ENCODE data around the gene CNTNAP4. TPM values are rescaled to one million over a fixed set of nuclear protein-coding genes. Genes with fewer than 3 reads are reported as not detected.

Gene CNTNAP4
- polyA plus RNA-seq, 2 of the 4 experiments (the other 2 are of a cell fraction), result not detected

DNA sequence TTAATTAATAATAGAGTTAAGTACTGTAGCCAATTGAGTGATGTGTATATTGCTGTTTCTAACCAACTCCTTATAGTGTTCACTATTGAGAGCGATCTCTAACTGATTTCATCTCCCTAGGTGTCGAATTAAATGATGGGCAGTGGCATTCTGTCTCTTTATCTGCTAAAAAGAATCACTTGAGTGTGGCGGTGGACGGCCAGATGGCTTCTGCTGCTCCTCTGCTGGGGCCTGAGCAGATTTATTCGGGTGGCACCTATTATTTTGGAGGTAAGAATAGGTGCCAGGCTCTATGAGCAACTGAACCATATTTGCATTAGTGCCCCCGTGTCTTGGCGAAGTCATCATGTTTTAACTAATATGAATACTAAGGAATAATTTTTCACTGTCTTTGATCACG lies 184.6 kb downstream of the CNTNAP4 start (continued):
- TF ChIP-seq RFX5 (IDR thresholded peaks at IDR 0.05) (no peak), FOSB (CRISPR knock-in tag; IDR thresholded peaks at IDR 0.05) (no peak), POLR2A (IDR thresholded peaks at IDR 0.05; ENCODE audit: low read length) (no peak), NFE2L2 (conservative IDR thresholded peaks at IDR 0.05; ENCODE audit: low read length) (no peak)

DNA sequence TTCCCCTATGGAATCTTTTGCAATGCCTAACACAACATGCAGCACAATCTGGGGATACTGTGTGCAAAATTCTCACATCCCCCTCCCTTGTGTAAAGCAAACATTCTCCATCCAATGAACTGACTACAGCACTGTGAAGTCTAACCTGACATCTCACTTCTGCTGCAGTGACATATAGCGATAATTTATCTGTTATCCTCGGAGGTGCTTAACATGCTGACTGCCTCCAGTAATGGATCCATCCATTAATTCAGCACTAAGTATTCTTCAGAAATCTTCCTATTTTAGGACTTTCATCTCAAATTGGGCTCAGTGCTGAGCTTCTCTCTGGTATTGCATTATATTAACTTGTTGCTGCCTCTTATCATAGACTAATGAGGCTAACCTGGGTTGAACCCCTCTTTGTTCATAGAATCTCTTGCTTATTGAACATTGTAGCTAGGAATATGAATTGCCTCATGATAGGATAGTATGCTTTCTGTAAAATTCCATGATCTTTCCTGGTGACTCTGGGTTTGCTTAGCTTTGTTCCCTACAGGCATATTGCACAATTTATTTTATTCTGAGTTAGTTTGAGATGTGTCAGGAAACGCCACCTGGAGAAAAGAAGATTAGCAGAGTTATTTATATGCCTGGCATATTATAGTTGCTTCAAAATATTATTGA lies 187.9 kb downstream of the CNTNAP4 start:
- WGBS (ENCODE audit: missing lambda C conversion rate), result 48% methylated on average over 3 of the region's 3 CpGs
- TF ChIP-seq, protein P1, sequence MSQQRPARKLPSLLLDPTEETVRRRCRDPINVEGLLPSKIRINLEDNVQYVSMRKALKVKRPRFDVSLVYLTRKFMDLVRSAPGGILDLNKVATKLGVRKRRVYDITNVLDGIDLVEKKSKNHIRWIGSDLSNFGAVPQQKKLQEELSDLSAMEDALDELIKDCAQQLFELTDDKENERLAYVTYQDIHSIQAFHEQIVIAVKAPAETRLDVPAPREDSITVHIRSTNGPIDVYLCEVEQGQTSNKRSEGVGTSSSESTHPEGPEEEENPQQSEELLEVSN (IDR thresholded peaks at IDR 0.05; ENCODE audit: borderline replicate concordance, low read depth), result no peak
- no peak for TF ChIP-seq HEYL (CRISPR knock-in tag; IDR thresholded peaks at IDR 0.05)
- no peak for TF ChIP-seq ZC3H11A (IDR thresholded peaks at IDR 0.05)
- TF ChIP-seq SMC3 (IDR thresholded peaks at IDR 0.05), result no peak
- no peak for TF ChIP-seq RCOR1 (IDR thresholded peaks at IDR 0.05; ENCODE audit: low read depth, low read length)
- no peak for TF ChIP-seq RNF2 (IDR thresholded peaks at IDR 0.05; ENCODE audit: borderline replicate concordance, low read depth)
- TF ChIP-seq NPAS2 (CRISPR knock-in tag; IDR thresholded peaks at IDR 0.05; ENCODE audit: borderline replicate concordance), result no peak
- TF ChIP-seq, protein P2, sequence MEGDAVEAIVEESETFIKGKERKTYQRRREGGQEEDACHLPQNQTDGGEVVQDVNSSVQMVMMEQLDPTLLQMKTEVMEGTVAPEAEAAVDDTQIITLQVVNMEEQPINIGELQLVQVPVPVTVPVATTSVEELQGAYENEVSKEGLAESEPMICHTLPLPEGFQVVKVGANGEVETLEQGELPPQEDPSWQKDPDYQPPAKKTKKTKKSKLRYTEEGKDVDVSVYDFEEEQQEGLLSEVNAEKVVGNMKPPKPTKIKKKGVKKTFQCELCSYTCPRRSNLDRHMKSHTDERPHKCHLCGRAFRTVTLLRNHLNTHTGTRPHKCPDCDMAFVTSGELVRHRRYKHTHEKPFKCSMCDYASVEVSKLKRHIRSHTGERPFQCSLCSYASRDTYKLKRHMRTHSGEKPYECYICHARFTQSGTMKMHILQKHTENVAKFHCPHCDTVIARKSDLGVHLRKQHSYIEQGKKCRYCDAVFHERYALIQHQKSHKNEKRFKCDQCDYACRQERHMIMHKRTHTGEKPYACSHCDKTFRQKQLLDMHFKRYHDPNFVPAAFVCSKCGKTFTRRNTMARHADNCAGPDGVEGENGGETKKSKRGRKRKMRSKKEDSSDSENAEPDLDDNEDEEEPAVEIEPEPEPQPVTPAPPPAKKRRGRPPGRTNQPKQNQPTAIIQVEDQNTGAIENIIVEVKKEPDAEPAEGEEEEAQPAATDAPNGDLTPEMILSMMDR (IDR thresholded peaks at IDR 0.05), result no peak
- TF ChIP-seq ZSCAN20 (CRISPR knock-in tag; IDR thresholded peaks at IDR 0.05), result no peak
- TF ChIP-seq JUN (IDR thresholded peaks at IDR 0.05), result no peak
- no peak overlapping the region for H3K4me2 ChIP-seq
- POLR2A ChIA-PET, result no interaction called here
- CTCF ChIA-PET, result interaction anchor here (0.6 kb wide), 1 partner anchor 907 kb away, joined by 3 read pairs; no protein-coding TSS in a partner anchor
- H3K4me1 ChIP-seq, result no peaks in the 10 kb centered on the region
- DNase-seq (ENCODE audit: low read depth in 1 of 2, low spot score in 1 of 2) (no peak), FAIRE-seq (no peak), ATAC-seq (no peak)
- no peaks in the 10 kb centered on the region for H3K9me3 ChIP-seq
- no peak overlapping the region for H3K4me3 ChIP-seq
- no peak overlapping the region for H3K27ac ChIP-seq

DNA sequence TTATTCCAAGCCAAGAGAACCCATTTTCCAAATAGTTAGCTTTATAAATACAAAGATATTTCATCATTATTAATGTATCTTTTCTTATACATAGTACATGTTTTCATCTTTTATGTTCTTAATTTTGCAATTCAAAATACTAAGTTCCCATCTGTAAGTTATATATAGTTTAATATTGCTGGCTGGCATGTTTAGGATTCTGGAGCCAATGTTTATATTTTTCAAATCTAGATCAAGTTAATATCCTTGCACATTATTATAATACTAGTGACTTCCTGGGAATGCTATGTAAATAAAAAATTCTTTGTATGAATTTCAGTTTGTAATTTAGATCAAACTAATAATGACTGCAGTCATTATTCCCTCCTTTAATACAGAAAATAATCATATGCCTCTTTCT lies 189.7 kb downstream of the CNTNAP4 start:
- ATAC-seq, result no peak
- TF ChIP-seq SMC3 (IDR thresholded peaks at IDR 0.05) (no peak), NR3C1 (IDR thresholded peaks at IDR 0.05) (no peak), CHD4 (IDR thresholded peaks at IDR 0.05; ENCODE audit: borderline replicate concordance) (no peak), RARB (CRISPR knock-in tag; IDR thresholded peaks at IDR 0.05) (no peak), RAD21 (conservative IDR thresholded peaks at IDR 0.05 in 1 of 2, IDR thresholded peaks at IDR 0.05 in 1 of 2) (no peak), HEYL (CRISPR knock-in tag; IDR thresholded peaks at IDR 0.05) (no peak), SREBF2 (IDR thresholded peaks at IDR 0.05) (no peak), ZSCAN20 (CRISPR knock-in tag; IDR thresholded peaks at IDR 0.05) (no peak), RCOR1 (IDR thresholded peaks at IDR 0.05; ENCODE audit: low read depth, low read length) (no peak), FOXS1 (CRISPR knock-in tag; IDR thresholded peaks at IDR 0.05) (no peak)
- TF ChIP-seq, protein P3, sequence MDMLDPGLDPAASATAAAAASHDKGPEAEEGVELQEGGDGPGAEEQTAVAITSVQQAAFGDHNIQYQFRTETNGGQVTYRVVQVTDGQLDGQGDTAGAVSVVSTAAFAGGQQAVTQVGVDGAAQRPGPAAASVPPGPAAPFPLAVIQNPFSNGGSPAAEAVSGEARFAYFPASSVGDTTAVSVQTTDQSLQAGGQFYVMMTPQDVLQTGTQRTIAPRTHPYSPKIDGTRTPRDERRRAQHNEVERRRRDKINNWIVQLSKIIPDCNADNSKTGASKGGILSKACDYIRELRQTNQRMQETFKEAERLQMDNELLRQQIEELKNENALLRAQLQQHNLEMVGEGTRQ (IDR thresholded peaks at IDR 0.05), result no peak
- Histone ChIP-seq H3K27ac (no peak overlapping the region), H3K4me2 (no peak overlapping the region), H3K9me3 (no peaks in the 10 kb centered on the region), H3K4me1 (no peaks in the 10 kb centered on the region), H3K4me3 (no peak overlapping the region)
- ChIA-PET CTCF (no interaction called here), POLR2A (no interaction called here)
- no peak for FAIRE-seq
- no peak for DNase-seq (ENCODE audit: low read depth in 1 of 2, low spot score in 1 of 2)

Data from A549 (cell line).